ENCODE measurements around the gene RPL32.
A peak's percentile ranks its signal among the peaks of the same experiment; 100 is the strongest.
"Not testable (repeated sequence)": the region's sequence is repeated elsewhere in the genome, so short reads cannot be mapped to it uniquely, and the experiment has no call there.

RPL32 gene

DNA sequence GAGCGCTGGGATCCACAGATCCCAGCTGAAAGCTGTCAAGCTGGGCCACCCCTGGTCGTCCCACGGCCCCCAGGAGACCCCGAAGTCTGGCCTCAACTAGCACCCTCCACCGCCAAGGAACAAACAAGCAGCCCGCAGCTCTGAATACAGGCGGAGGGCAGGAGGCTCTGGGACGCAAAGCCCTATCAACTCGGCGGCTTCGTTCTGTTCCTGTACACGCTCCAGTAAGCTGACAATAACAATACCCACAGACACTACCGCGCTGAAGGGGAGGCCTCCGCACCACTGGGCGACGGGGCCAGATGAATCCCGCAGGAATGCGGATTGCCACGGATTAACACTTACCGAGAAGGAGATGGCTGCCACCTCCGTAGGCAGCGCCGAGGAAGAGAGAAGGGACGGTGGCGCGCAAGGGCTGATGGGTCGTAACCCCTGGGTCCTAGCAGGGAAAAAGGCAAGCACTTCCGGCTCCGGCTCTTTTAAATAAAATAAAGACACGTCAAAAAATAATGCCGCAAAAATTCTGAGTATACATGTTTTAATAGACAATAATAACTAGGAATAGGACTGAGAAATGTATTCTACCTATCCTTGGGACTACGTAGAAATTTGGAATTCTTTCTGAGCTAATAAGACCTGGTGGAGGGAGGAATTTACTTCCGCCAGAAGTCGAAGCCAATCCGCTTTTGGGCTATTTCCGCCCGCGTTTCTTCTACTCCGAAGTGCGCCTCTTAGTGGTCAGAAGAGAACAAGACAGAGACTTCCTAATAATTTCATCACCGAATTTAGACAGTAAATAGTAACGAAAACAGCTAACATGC lies at the start of gene RPL32:
Gene RPL32 (minus strand): TSS at position 417 of the 821 bp plus-strand sequence. CDS start 1,328 bp downstream, outside the sequence.
- peak; percentile 93 for DNase-seq

DNA sequence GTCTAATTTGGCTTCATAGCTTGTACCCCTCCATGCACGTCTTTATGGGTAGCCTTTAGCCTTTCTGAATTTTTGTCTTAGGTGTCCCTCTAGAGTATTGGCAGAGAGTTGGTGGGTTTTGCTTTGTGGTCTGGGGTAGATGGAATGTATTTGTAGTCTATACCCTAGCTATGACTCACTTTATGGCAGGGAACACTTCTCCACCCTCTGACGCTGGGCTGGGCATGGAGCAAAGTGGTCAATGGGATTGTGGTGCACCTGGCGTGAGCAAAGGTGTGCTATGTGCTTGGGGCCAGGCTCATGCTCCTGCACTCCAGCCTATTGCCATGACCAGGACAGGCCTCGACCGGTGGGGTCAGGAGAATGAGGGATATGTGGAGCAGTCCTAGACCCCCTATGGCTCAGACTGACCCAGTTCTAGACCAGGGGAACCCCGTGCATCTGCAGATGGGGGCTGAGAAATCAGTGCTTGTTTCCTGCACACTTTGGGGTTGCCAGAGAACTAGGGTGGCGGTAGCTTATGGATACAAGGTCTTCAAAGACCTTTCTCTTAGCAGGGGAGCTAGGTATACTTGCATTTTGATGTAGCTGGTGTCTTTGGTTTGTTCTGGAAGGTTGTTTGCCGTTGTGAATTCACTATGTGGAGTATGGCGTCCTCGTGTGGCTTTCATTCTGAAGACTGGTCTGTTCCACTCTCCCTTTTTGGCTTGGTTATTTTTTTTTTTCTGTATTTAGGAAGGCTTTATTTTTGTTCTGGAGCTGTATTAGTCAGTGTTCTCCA lies 49.4 kb upstream of the RPL32 start:
- no peak for DNase-seq

DNA sequence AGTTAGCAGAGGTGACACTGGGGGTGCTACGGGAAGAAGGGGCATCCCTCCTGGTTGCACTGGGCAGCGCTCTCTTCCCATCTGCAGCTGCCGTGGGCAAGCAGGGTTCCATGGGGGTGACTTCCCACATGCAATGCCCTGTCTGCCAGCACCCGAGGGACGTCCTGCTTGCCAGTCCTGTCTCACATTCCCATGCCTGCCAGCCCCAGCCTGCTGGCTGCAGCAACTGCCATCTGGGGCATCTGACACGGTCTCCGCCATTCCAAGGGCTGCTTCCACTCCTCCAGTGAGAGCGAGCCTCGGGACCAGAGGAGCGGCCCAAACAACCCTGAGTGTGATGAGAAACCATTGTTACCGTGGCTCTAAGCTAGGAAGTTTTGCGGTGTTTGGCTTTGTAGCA lies 45.4 kb upstream of the RPL32 start:
- DNase-seq, result no peak

DNA sequence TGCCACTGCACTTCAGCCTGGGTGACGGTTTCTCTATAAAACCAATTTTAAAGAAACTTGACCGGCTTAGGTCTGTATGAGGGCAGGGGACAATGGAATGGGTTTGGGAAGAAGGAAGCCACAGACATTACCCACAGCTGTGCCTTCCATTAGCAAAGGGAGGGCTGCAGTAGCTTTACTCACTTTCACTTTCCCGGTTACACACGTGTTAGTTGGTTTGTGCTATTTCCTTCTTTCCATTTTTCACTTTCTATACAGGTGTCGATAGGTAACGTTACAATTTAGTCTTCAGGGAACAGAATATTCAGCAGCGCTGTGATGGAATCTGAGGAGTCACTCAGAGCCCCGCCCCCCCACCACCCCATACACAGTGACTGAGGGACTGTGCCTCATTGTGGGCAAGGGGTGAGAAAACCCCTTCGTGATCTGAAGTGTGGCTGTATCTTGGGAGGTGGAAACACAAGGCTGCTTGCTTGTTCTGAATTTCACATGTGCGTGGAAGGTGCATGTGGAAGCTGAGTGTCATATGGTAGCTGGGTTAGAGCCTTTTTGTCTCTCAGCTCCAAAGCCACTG lies 44.8 kb upstream of the RPL32 start:
- no peak for DNase-seq

DNA sequence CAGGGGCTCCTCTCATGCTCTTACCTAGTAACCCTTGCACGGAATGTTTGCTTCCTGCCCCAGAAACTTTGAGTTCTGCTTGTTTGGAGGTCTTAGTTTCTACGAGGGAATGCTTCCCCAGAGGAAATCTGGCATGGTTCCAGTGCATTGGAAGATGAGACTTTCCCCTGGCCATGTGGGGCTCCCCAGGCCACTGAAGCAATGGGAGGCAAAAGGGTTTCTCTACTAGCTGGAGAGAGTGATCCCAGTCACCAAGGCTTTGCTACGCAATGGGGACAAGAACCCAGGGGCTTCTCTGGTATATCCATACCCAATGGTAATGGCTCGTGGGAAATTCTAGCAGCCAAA lies 44.2 kb upstream of the RPL32 start:
- no peak for DNase-seq

DNA sequence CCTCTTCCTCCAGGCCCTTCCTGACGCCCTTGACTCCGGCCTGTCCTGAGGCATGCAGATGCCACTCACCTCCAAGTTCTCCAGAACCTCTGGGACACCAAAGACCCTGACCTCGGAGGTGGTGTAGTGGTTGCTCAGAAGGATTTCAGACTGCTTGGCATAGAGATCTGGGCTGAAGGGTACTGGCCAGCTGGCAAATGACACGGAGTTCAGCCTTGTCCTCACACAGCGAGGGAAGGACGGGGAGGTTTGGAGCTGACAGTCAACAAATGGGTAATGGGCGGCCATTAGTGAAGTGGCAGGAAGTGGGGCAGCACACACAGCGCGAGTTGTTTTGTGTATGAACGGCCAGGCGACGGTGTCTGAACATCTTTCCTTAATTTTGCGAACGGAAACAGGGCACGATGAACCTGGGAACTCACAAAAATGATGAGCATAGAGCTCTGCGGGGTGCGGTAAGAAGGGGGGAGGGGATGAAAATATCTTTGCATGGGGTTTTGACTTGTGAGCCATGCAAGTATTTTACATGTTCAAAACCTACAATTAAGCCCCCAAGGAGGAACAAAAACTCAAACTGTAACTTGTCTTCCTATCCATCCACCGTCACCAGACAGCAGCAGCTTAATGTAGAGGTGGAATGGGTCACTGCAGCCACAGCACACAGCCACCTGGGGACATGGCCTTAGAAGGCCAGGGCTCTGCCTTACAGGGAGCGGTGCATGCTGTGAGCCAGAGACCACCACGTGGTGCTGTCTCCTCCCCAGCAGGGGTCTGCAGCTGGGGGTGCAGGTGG lies 43.6 kb upstream of the RPL32 start:
- no peak for DNase-seq

DNA sequence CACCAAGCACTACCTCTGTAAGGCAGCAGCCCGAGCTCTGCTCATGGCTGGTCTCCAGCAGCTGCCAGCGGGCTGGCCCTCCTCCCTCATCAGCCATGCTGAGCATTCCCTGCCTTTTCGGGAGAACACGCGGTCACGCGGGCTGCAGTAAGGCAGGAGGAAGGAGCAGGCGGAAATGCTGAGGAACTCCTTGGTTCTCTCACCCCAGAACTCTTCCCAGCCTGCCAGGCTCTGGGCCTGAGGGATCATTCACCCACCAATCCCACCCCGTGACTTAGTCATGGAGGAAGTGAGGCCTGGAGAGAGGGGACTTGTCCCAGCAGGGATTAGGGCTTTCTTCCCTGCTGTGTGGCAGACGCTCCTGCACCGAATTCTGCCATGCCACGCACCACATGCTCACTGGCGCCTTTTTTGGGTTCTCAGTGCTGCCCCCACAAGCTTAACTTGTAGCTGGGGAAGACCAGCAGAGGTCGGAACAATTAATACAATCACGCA lies 42.9 kb upstream of the RPL32 start:
- no peak for DNase-seq

DNA sequence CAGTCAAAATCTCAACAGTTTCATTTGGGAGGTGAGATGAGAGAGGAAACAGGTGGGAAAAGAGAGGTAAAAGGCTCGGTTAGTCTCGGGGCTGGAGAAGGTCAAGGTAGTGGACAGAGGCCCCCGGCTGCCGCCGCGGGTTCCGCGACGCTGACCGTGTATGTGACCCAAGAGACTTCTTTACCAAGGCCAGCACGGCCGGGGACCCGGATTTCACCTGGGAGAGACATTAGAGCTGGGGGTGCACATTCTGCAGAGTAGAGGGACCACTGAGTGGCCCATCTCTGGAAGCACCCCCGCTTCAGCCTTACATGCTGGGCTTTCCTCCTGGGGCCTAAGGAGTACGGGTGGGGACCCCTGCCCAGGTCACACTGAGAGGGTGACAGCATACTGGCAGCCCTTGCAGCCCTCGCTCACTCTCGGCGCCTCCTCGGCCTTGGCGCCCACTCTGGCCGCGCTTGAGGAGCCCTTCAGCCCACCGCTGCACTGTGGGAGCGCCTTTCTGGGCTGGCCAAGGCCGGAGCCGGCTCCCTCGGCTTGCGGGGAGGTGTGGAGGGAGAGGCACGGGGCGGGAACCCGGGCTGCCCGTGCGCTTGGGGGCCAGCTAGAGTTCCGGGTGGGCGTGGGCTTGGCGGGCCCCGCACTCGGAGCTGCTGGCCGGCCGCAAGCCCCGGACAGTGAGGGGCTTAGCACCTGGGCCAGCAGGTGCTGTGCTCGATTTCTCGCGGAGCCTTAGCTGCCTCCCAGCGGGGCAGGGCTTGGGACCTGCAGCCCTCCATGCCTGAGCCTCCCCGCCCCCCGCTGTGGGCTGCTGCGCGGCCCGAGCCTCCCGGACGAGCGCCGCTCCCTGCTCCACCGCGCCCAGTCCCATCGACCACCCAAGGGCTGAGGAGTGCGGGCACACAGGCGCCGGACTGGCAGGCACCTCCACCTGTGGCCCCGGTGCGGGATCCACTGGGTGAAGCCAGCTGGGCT lies 41.3 kb upstream of the RPL32 start:
- DNase-seq, result no peak

DNA sequence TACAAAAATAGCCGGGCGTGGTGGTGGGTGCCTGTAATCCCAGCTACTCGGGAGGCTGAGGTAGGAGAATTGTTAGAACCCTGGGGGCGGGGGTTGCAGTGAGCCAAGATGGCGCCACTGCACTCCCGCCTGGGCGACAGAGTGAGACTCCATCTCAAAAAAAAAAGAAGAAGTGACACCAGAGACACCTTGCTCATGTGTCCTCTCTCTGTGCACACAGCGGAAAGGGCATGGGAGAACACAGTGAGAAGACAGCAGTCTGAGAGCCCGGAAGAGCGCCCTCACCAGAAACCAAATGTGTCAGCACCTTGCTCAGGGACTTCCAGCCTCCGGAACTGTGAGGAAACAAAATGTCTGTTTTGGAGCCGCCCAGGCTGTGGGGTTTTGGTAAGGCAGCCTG lies 40.5 kb upstream of the RPL32 start:
- not testable (repeated sequence) for DNase-seq

DNA sequence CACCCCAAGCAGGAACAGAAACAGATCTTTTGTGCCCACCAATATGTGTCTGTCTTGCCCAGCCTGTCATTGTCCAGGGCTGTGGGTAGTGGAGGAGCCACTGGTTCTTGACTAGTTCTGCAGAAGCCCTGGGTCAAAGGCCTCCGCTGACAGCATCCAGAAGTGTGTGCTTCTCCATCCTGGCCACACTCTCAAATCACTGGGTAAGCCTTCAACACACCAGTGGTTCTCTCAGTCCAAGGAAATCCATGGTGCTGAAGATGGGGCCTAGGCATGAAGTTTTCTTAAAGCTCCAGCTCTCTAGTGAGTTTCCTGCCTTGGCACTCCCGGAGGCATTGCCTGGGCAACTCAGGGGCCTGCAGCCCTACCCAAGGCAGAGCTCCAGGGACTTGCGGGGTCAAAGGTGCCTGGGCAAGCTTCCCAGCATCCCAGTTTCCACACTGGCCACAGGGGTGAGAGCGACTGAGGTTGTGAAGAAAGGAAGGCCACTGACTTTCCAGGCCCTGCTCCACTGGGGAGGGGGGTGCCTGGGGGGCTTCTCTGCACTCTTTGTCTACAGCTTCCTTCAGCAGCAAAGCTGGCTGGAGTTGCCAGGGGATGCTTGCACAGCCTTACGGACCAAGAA lies 37.9 kb upstream of the RPL32 start:
- DNase-seq, result no peak

DNA sequence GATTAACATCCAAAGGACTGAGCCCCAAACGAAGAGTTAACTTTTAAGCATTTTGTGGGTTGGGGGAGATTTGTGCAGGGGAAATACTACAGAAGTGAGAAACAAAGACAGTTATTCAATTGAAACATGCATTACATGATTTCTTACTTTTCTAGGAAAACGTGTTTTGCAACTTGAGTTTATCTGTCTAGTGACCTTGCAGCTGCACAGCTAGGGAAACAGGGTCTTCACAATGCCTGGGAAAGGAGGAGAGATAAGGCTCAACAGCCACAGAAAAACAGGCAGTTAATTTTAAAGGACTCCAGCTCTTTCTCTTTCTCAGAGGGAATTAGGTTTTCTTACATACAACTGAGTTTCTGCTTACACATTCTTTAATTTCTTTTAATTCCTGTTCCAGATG lies 37.4 kb upstream of the RPL32 start:
- DNase-seq, result not testable (repeated sequence)

DNA sequence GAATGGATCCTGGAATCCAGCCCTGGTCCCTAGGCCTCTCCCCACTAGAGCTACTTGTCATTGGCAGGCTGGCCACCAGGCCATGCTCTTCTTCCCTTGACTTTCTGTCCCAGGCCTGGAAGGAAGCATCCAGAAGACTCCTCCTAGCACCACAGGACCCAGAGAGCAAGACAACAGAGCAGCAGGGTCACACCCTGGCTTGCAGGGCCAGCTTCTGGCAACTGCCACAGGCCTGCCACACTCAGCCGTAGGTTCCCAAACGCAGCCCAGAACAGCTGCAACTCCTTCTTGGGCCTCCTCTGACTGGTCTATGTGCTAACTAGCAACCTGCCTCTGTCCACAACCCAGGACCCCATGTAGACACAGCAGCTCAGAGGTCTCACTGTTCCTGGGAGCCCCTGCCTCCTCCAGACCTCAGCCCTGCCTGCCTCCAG lies 36.8 kb upstream of the RPL32 start:
- DNase-seq, result no peak

DNA sequence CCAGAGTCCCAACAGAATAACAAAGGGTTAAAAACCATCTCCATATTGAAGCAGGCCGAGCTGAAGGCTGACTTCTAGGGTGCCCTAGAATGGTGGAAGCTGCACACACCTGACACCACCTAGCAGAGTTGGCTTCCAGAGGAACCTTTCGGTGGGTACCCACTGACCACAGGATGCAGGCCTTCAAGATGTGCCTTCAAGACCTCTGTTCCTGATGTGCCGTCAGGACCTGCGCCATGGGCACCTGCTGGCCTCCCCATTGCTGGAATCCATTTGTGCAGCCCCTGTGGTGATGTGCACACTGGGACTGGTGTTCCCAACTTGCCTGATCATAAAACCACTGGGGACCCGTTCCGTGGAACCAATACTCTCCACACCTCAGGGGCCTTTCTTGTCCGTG lies 35.7 kb upstream of the RPL32 start:
- no peak for DNase-seq

DNA sequence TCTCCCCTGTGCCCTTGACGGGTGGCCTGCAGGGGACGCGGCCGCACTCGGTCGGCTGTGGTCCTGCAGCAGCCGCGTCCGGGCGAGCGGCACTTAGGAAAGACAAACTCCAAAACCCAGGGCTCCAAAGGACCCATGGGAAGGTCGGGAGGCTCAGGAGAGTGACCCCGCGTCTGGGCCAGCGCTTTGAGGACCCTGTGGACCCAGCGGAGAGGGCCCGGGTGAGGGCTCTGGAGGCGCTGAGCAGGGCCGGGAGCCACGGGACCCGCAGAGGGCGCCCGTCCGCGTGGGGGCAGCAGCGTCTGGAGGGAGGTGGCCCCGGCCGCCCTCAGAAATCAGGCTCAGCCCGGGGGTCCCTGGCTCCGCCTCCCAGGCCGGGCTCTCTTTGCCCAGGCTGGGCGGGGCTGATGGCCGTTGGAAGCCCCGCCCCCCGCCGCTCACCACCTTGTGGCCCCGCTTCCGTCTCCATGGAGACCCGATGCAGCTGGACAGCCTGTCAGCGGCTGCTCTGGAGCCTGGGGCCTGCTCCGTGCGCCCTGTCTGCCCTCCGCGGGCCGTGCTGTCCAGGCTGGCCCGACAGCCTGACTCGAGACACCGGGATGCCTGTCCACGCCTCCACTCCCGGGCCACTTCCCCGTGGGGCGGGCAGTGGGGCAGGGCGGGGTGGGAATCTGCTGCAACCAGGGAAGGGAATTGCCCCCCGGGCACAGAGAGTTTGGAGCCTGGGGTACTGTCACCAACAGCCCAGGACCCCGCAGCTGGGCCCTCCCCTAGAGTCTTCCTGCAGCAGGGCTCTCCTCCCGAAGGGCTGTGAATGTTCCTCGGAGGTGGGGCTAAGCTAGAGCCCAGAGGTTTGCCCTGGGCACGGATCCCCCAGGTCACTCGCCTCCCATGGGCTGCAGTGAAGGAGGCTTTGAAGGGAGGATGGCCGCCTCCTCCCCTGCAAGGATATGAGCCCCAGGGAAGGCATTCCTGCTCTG lies 34.8 kb upstream of the RPL32 start:
- peak; percentile 61 for DNase-seq

DNA sequence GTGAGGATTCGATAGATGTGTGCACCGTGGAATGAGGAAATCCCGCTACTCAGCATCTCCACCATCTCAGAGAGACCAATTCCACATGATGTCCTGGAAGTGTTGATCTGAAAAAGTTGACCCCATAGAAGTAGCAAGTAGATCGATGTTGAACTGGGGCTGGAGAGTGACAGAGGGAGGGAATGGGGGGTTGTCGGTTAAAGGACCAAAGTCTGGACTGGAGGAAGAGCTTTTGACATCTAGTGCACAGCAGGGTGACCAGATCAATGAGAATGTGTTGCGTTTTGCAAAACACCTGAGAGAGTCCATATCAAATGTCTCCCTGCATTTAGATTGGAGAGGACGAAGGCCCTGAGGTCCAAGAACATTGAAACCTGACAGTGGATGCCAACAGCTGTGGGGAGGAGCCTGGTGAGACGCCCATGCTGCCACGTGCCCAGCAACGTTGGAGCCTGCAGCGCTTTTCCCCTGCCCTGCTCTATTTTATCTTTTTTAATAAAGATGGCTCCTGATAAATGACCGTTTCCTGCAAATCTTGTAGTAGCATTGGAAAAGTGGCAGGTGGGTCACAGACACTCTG lies 30.1 kb upstream of the RPL32 start:
- no peak for DNase-seq

DNA sequence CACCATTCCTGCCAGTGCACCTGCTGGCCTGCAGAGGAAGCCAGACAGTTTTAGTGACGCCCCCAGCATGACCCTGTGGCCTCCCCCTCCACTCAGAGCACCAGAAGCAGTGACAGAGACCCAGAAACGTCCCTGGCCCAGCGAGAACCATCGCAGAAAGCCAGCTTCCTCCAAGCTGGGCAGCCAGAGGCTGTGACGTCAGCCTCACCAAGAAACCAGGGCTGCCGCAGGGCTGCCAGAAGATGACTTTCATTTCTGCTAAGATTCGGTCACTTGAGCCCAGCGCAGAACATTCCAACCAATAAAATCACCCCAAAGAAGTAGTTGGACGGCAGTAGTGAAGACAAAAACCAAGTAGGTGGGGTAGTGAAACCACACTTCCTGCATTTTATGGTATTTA lies 29.6 kb upstream of the RPL32 start:
- DNase-seq, result peak; percentile 51

DNA sequence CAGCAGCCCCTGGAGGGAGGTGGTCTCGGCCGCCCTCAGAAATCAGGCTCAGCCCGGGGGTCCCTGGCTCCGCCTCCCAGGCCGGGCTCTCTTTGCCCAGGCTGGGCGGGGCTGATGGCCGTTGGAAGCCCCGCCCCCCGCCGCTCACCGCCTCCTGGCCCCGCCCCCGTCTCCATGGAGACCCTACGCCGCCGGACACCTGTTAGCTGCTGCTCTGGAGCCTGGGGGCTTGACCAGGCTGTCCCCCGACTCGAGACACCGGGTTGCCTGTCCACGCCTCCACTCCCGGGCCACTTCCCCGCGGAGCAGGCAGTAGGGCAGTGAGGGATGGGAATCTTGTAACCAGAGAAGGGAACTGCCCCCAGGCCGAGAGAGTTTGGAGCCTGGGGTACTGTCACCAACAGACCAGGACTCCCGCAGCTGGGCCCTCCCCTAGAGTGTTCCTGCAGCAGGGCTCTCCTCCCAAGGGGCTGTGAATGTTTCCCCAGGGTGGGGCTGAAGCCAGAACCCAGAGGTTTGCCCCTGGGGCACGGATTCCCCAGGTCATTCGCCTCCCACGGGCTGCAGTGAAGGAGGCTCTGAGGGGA lies 27.8 kb upstream of the RPL32 start:
- DNase-seq, result peak; percentile 64

DNA sequence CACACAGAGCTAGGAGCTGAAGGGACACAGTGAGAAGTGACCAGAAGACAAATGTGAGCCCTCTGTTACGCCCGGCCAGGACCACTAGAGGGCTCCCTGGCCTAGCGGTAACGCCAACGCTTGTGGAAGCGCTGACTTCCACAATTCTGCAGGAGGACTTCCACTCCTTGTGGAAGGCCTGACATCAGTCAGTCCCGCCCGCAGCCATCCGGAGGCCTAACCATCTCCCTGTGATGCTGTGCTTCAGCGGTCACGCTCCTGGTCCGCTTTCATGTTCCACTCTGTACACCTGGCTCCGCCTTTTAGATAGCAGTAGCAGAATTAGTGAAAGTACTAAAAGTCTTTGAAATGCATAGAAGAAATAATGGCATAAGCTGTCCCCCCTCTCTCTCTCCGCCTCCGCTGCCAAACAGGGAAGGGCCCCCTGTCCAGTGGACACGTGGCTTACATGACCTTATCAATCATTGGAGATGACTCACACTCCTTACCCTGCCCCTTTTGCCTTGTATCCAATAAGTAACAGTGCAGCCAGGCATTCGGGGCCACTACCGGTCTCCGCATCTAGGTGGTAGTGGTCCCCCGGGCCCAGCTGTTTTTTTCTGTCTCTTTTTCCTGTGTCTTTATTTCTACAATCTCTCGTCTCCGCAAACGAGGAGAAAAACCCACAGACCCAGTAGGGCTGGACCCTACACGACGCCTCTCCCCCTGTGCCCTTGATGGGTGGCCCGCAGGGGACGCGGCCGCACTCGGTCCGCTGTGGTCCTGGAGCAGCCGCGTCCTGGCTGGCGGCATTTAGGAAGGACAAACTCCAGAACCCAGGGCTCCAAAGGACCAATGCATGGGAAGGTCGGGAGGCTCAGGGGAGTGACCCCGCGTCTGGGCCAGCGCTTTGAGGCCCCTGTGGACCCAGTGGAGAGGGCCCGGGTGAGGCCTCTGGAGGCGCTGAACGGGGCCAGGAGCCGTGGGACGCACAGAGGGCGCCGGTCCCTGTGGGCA lies 27.0 kb upstream of the RPL32 start:
- DNase-seq, result peak; percentile 91
